Ectodermal cell (in vitro differentiated cells): Measurements from ENCODE around the gene FRMD1.

Experiments
- H3K27ac ChIP-seq: 2 replicates; pipeline ENCODE4 v1.7.0; 2013; ENCODE audit warnings: mild to moderate bottlenecking, low read depth, low read length; ENCODE audit not compliant: insufficient read depth, poor library complexity, severe bottlenecking
- H3K27me3 ChIP-seq: 2 replicates; pipeline ENCODE4 v1.7.0; 2013; ENCODE audit warnings: mild to moderate bottlenecking, low read length; ENCODE audit not compliant: insufficient read depth, control insufficient read depth, poor library complexity, severe bottlenecking
- H3K36me3 ChIP-seq: one replicate; pipeline ENCODE4 v1.7.0; 2013; ENCODE audit warnings: low read length; ENCODE audit not compliant: control insufficient read depth, insufficient read depth
- H3K4me1 ChIP-seq: one replicate; pipeline ENCODE4 v1.7.0; 2013; ENCODE audit warnings: low read length; ENCODE audit not compliant: control insufficient read depth, insufficient read depth
- H3K4me3 ChIP-seq: 2 replicates; pipeline ENCODE4 v1.7.0; 2013; ENCODE audit warnings: low read depth, low read length, control low read depth; ENCODE audit not compliant: insufficient read depth
- H3K9me3 ChIP-seq: 2 replicates; pipeline ENCODE4 v1.7.0; 2013; ENCODE audit warnings: mild to moderate bottlenecking, low read length, moderate library complexity; ENCODE audit not compliant: control insufficient read depth
- WGBS, 2 experiments: methylation state at CpG; one replicate each; pipeline ENCODE4 v1.1.7; 2013; ENCODE audit warnings: missing lambda C conversion rate in 2 of 2; 5-methylcytosine and 5-hydroxymethylcytosine counted together

Gene FRMD1

GRCh38 chr6:168113226-168113625, 34.2 kb upstream of the FRMD1 start:
- no peak overlapping the region for H3K4me3 ChIP-seq
- no peaks in the 10 kb centered on the region for H3K9me3 ChIP-seq
- no peak overlapping the region for H3K27ac ChIP-seq
- H3K27me3 ChIP-seq, result no peaks in the 10 kb centered on the region
- H3K4me1 ChIP-seq, result no peaks in the 10 kb centered on the region
- H3K36me3 ChIP-seq, result no peaks in the 10 kb centered on the region
- 94 to 95% methylated on average over 8 of the region's 8 CpGs for WGBS, 2 experiments

- Histone ChIP-seq H3K27ac (no peak overlapping the region), H3K4me1 (no peaks in the 10 kb centered on the region), H3K4me3 (no peak overlapping the region), H3K36me3 (no peaks in the 10 kb centered on the region), H3K9me3 (no peaks in the 10 kb centered on the region), H3K27me3 (no peaks in the 10 kb centered on the region)
- WGBS, 2 experiments, result 93 to 95% methylated on average over 6 of the region's 6 CpGs
Observed at GRCh38 chr6:168111911-168112310, 32.9 kb upstream of the FRMD1 start.

- Histone ChIP-seq H3K27ac (no peak overlapping the region), H3K27me3 (no peaks in the 10 kb centered on the region), H3K4me3 (no peak overlapping the region), H3K36me3 (no peaks in the 10 kb centered on the region), H3K9me3 (no peaks in the 10 kb centered on the region), H3K4me1 (no peaks in the 10 kb centered on the region)
- 96 to 100% methylated on average over 1 of the region's 3 CpGs for WGBS, 2 experiments
Observed at GRCh38 chr6:168110437-168110836, 31.4 kb upstream of the FRMD1 start.

GRCh38 chr6:168109171-168109570, 30.2 kb upstream of the FRMD1 start:
- H3K4me3 ChIP-seq, result no peak overlapping the region
- no peak overlapping the region for H3K27ac ChIP-seq
- no peaks in the 10 kb centered on the region for H3K9me3 ChIP-seq
- H3K36me3 ChIP-seq, result no peaks in the 10 kb centered on the region
- H3K27me3 ChIP-seq, result peaks cover 9% of the 10 kb centered on the region
- WGBS, 2 experiments, result 94 to 95% methylated on average over 12 of the region's 12 CpGs
- no peaks in the 10 kb centered on the region for H3K4me1 ChIP-seq

- Histone ChIP-seq H3K4me1 (no peaks in the 10 kb centered on the region), H3K4me3 (no peak overlapping the region), H3K9me3 (no peaks in the 10 kb centered on the region), H3K36me3 (no peaks in the 10 kb centered on the region), H3K27ac (no peak overlapping the region), H3K27me3 (peaks cover 24% of the 10 kb centered on the region)
- WGBS, 2 experiments, result 92 to 96% methylated on average over 7 to 8 of the region's 8 CpGs
Observed at GRCh38 chr6:168107191-168107983, 28.4 kb upstream of the FRMD1 start.

GRCh38 chr6:168106633-168107005, 27.6 kb upstream of the FRMD1 start:
- Histone ChIP-seq H3K4me1 (no peaks in the 10 kb centered on the region), H3K4me3 (no peak overlapping the region), H3K9me3 (no peaks in the 10 kb centered on the region), H3K27me3 (peaks cover 32% of the 10 kb centered on the region), H3K27ac (no peak overlapping the region), H3K36me3 (no peaks in the 10 kb centered on the region)
- WGBS, 2 experiments, result 91 to 92% methylated on average over 3 of the region's 3 CpGs

GRCh38 chr6:168105813-168106632, 27.0 kb upstream of the FRMD1 start:
- Histone ChIP-seq H3K4me1 (no peaks in the 10 kb centered on the region), H3K27me3 (peaks cover 38% of the 10 kb centered on the region), H3K27ac (no peak overlapping the region), H3K36me3 (no peaks in the 10 kb centered on the region), H3K4me3 (no peak overlapping the region), H3K9me3 (no peaks in the 10 kb centered on the region)
- 86 to 88% methylated on average over 10 to 11 of the region's 12 CpGs for WGBS, 2 experiments

GRCh38 chr6:168104636-168105035, 25.6 kb upstream of the FRMD1 start:
- Histone ChIP-seq H3K4me1 (no peaks in the 10 kb centered on the region), H3K27ac (no peak overlapping the region), H3K9me3 (no peaks in the 10 kb centered on the region), H3K4me3 (no peak overlapping the region), H3K36me3 (no peaks in the 10 kb centered on the region), H3K27me3 (peaks cover 52% of the 10 kb centered on the region)
- WGBS, 2 experiments, result 91 to 93% methylated on average over 10 of the region's 10 CpGs

- Histone ChIP-seq H3K4me3 (no peak overlapping the region), H3K4me1 (peaks cover 5% of the 10 kb centered on the region), H3K27ac (no peak overlapping the region), H3K36me3 (no peaks in the 10 kb centered on the region), H3K27me3 (peaks cover 64% of the 10 kb centered on the region), H3K9me3 (no peaks in the 10 kb centered on the region)
- WGBS, 2 experiments, result 87 to 90% methylated on average over 19 of the region's 19 CpGs
Observed at GRCh38 chr6:168103050-168103830, 24.2 kb upstream of the FRMD1 start.
